Neural progenitor cell (in vitro differentiated cells): ENCODE measurements around the gene MAP4K1. TPM values are rescaled to one million over a fixed set of nuclear protein-coding genes. Genes with fewer than 3 reads are reported as not detected.
"Not testable (repeated sequence)": the region's sequence is repeated elsewhere in the genome, so short reads cannot be mapped to it uniquely, and the experiment has no call there.

Experiments used
- DNase-seq: peaks from one replicate; pipeline ENCODE4 v3.0.0-alpha.2; 2016; ENCODE audit warnings: low spot score
- H2AFZ ChIP-seq: fragments of 200-600 bp; sonication (generic); replicated peaks from 2 replicates; pipeline ENCODE4 v1.6.1; 2016; ENCODE audit warnings: antibody characterized with exemption
- H3F3A ChIP-seq: fragments of 200-600 bp; sonication (generic); 2 replicates; pipeline ENCODE4 v1.6.1; 2016; ENCODE audit warnings: antibody characterized with exemption, low read depth
- H3K27ac ChIP-seq: fragments of 200-600 bp; sonication (generic); 2 replicates; pipeline ENCODE4 v1.5.1; 2016; ENCODE audit warnings: mild to moderate bottlenecking
- H3K27me3 ChIP-seq: fragments of 200-600 bp; sonication (generic); 2 replicates; pipeline ENCODE4 v1.6.1; 2016; ENCODE audit warnings: mild to moderate bottlenecking, moderate library complexity
- H3K36me3 ChIP-seq: fragments of 200-600 bp; sonication (generic); 2 replicates; pipeline ENCODE4 v1.5.1; 2016
- H3K4me1 ChIP-seq: fragments of 200-600 bp; sonication (generic); 2 replicates; pipeline ENCODE4 v1.6.1; 2016; ENCODE audit warnings: mixed run types
- H3K4me2 ChIP-seq: fragments of 200-600 bp; sonication (generic); 2 replicates; pipeline ENCODE4 v1.6.1; 2016
- H3K4me3 ChIP-seq: fragments of 200-600 bp; sonication (generic); 2 replicates; pipeline ENCODE4 v1.5.1; 2016
- H3K79me2 ChIP-seq: fragments of 200-600 bp; sonication (generic); 2 replicates; pipeline ENCODE4 v1.6.1; 2016; ENCODE audit warnings: low read depth
- H3K9ac ChIP-seq: fragments of 200-600 bp; sonication (generic); 2 replicates; pipeline ENCODE4 v1.6.1; 2016
- H3K9me3 ChIP-seq: fragments of 200-600 bp; sonication (generic); 2 replicates; pipeline ENCODE4 v1.5.1; 2016; ENCODE audit warnings: low read depth
- H4K20me1 ChIP-seq: fragments of 200-600 bp; sonication (generic); 2 replicates; pipeline ENCODE4 v1.6.1; 2016; ENCODE audit warnings: low read depth
- H3K27ac Mint-ChIP-seq: 3 replicates; pipeline ENCODE4 v1.8.0; 2021; ENCODE audit warnings: mixed read lengths
- H3K27me3 Mint-ChIP-seq: 2 replicates; pipeline ENCODE4 v1.8.0; 2022; ENCODE audit warnings: low read depth, mild to moderate bottlenecking, inconsistent platforms, moderate library complexity, mixed read lengths; ENCODE audit not compliant: insufficient read depth
- H3K36me3 Mint-ChIP-seq: 3 replicates; pipeline ENCODE4 v1.8.0; 2021; ENCODE audit warnings: mixed read lengths
- H3K4me1 Mint-ChIP-seq: 3 replicates; pipeline ENCODE4 v1.8.0; 2021; ENCODE audit warnings: mixed read lengths
- H3K4me3 Mint-ChIP-seq: 3 replicates; pipeline ENCODE4 v1.8.0; 2021; ENCODE audit warnings: mild to moderate bottlenecking, moderate library complexity, mixed read lengths
- H3K9me3 Mint-ChIP-seq: 3 replicates; pipeline ENCODE4 v1.8.0; 2020; ENCODE audit warnings: mixed read lengths
- CTCF ChIP-seq: fragments of 200-600 bp; sonication (generic); IDR thresholded peaks from 2 replicates; pipeline ENCODE4 v1.5.1; 2017; ENCODE audit warnings: antibody characterized with exemption, mild to moderate bottlenecking
- EZH2 ChIP-seq: fragments of 200-600 bp; sonication (generic); IDR thresholded peaks from 2 replicates; pipeline ENCODE4 v1.6.1; 2017; ENCODE audit warnings: antibody characterized with exemption, mild to moderate bottlenecking, moderate library complexity
- EZH2phosphoT487 ChIP-seq: fragments of 200-600 bp; sonication (generic); IDR thresholded peaks from 2 replicates; pipeline ENCODE4 v1.6.1; 2017; ENCODE audit warnings: antibody characterized with exemption
- total RNA-seq: library from RNA; depleted of rRNA; stranded (reverse); fragments of >200 nt; gene quantifications from 2 replicates; pipeline ENCODE4 v1.2.3, GENCODE V29; 2015; ENCODE audit warnings: low replicate concordance

MAP4K1 gene
- total RNA-seq, 1 donor from 2014 or later, result 3.6 TPM

GRCh38 chr19:38583219-38583984 is 34.4 kb downstream of the MAP4K1 start:
- no peak overlapping the region for H3K4me3 ChIP-seq
- peaks cover 4% of the 10 kb centered on the region for H3K27me3 Mint-ChIP-seq
- H3K4me3 Mint-ChIP-seq, result no peak overlapping the region
- no peaks in the 10 kb centered on the region for H3K4me1 ChIP-seq
- H3K36me3 Mint-ChIP-seq, result no peaks in the 10 kb centered on the region
- H3K4me2 ChIP-seq, result no peak overlapping the region
- H2AFZ ChIP-seq, result no peak overlapping the region
- no peak overlapping the region for H3K9ac ChIP-seq
- no peaks in the 10 kb centered on the region for H4K20me1 ChIP-seq
- H3K9me3 Mint-ChIP-seq, result no peaks in the 10 kb centered on the region
- peak overlapping the region; percentile 44 for H3K27ac Mint-ChIP-seq
- no peak overlapping the region for H3K27ac ChIP-seq
- no peaks in the 10 kb centered on the region for H3K27me3 ChIP-seq
- H3F3A ChIP-seq, result no peaks in the 10 kb centered on the region
- H3K79me2 ChIP-seq, result no peaks in the 10 kb centered on the region
- no peaks in the 10 kb centered on the region for H3K9me3 ChIP-seq
- H3K4me1 Mint-ChIP-seq, result no peaks in the 10 kb centered on the region
- H3K36me3 ChIP-seq, result no peaks in the 10 kb centered on the region
- no peak for TF ChIP-seq EZH2
- no peak for TF ChIP-seq EZH2phosphoT487
- no peak for TF ChIP-seq CTCF
- DNase-seq, result no peak

GRCh38 chr19:38580080-38580479 is 37.7 kb downstream of the MAP4K1 start:
- peaks cover 7% of the 10 kb centered on the region for H3K27me3 Mint-ChIP-seq
- Histone ChIP-seq H3K9me3 (no peaks in the 10 kb centered on the region), H3K4me2 (no peak overlapping the region), H3K4me3 (no peak overlapping the region), H3F3A (no peaks in the 10 kb centered on the region), H2AFZ (no peak overlapping the region), H4K20me1 (no peaks in the 10 kb centered on the region), H3K27me3 (no peaks in the 10 kb centered on the region), H3K36me3 (no peaks in the 10 kb centered on the region), H3K9ac (no peak overlapping the region), H3K4me1 (no peaks in the 10 kb centered on the region), H3K79me2 (no peaks in the 10 kb centered on the region), H3K27ac (no peak overlapping the region)
- no peaks in the 10 kb centered on the region for H3K36me3 Mint-ChIP-seq
- no peaks in the 10 kb centered on the region for H3K9me3 Mint-ChIP-seq
- no peak overlapping the region for H3K27ac Mint-ChIP-seq
- no peak overlapping the region for H3K4me3 Mint-ChIP-seq
- DNase-seq, result no peak
- TF ChIP-seq EZH2 (no peak), EZH2phosphoT487 (no peak), CTCF (no peak)
- H3K4me1 Mint-ChIP-seq, result no peaks in the 10 kb centered on the region

GRCh38 chr19:38579304-38579703 is 38.4 kb downstream of the MAP4K1 start:
- H3K27ac Mint-ChIP-seq, H3K9ac ChIP-seq, H3K79me2 ChIP-seq, H3K4me2 ChIP-seq, H3K27me3 Mint-ChIP-seq, H3K36me3 Mint-ChIP-seq, H3K9me3 ChIP-seq, H2AFZ ChIP-seq, H3K4me3 Mint-ChIP-seq, H4K20me1 ChIP-seq, H3K27me3 ChIP-seq, H3K4me1 ChIP-seq, DNase-seq, H3K9me3 Mint-ChIP-seq, H3K36me3 ChIP-seq, H3K4me3 ChIP-seq, H3F3A ChIP-seq, H3K27ac ChIP-seq, H3K4me1 Mint-ChIP-seq: not testable (repeated sequence)

GRCh38 chr19:38577826-38578225 is 39.9 kb downstream of the MAP4K1 start:
- Mint-ChIP-seq H3K36me3 (no peaks in the 10 kb centered on the region), H3K4me3 (no peak overlapping the region), H3K27me3 (peaks cover 7% of the 10 kb centered on the region), H3K9me3 (no peaks in the 10 kb centered on the region), H3K27ac (no peak overlapping the region), H3K4me1 (no peaks in the 10 kb centered on the region)
- no peak for TF ChIP-seq CTCF
- no peaks in the 10 kb centered on the region for H3K4me1 ChIP-seq
- no peaks in the 10 kb centered on the region for H3K27me3 ChIP-seq
- H3K9me3 ChIP-seq, result no peaks in the 10 kb centered on the region
- no peaks in the 10 kb centered on the region for H3F3A ChIP-seq
- no peaks in the 10 kb centered on the region for H3K79me2 ChIP-seq
- H3K36me3 ChIP-seq, result no peaks in the 10 kb centered on the region
- H4K20me1 ChIP-seq, result no peaks in the 10 kb centered on the region
- H3K9ac ChIP-seq, result no peak overlapping the region
- no peak overlapping the region for H2AFZ ChIP-seq
- H3K4me2 ChIP-seq, result no peak overlapping the region
- no peak overlapping the region for H3K4me3 ChIP-seq
- no peak for DNase-seq
- no peak overlapping the region for H3K27ac ChIP-seq
